Endothelial cell of umbilical vein (primary cell): Measurements from ENCODE around the gene GLTP.

Experiments
- CTCF ChIP-seq, 2 donors: IDR thresholded peaks; 1 replicate in 1 of 2; 2 replicates in 1 of 2; pipeline ENCODE4 v1.5.1; 2011; ENCODE audit warnings: low read length in 2 of 2, mild to moderate bottlenecking in 2 of 2, moderate library complexity in 2 of 2, control low read depth in 1 of 2, inconsistent platforms in 1 of 2, low read depth in 1 of 2; ENCODE audit not compliant: insufficient read depth in 1 of 2; ENCODE audit errors: extremely low read depth in 1 of 2
- POLR2A ChIP-seq: IDR thresholded peaks from 2 replicates; pipeline ENCODE4 v1.6.1; 2012; ENCODE audit warnings: low read depth, mild to moderate bottlenecking, control low read depth, low read length

- TF ChIP-seq CTCF (IDR thresholded peaks at IDR 0.05; ENCODE audit: extremely low read depth in 1 of 2, insufficient read depth in 1 of 2, low read depth in 1 of 2, low read length in 2 of 2) (no peak), POLR2A (no peak)
These were observed 47.6 kb downstream of the GLTP start for GRCh38 chr12:109832541-109833306.
